GM12891 (cell line): ENCODE data around the gene SDCCAG8.

Experiments used
- DNase-seq: peaks from one replicate; pipeline ENCODE4 v3.0.0; 2011; ENCODE audit warnings: low spot score; ENCODE audit not compliant: insufficient read length
- FAIRE-seq: peaks from 2 replicates; lab custom pipeline; 2011; peaks lifted over from hg19 to GRCh38; lab: Jason Lieb, UNC
- PAX5 ChIP-seq: IDR thresholded peaks from 2 replicates; pipeline ENCODE4 v1.6.1; 2011; ENCODE audit warnings: low read length, moderate library complexity, mild to moderate bottlenecking; ENCODE audit not compliant: insufficient read depth, severe bottlenecking
- POLR2A ChIP-seq: IDR thresholded peaks from 2 replicates; pipeline ENCODE4 v1.6.1; 2011; ENCODE audit warnings: low read depth, low read length, control low read depth
- POLR2AphosphoS5 ChIP-seq: IDR thresholded peaks from 2 replicates; pipeline ENCODE4 v1.6.1; 2011; ENCODE audit warnings: low read depth, low read length, control low read depth
- POU2F2 ChIP-seq: IDR thresholded peaks from 2 replicates; pipeline ENCODE4 v1.6.1; 2011; ENCODE audit warnings: low read depth, mild to moderate bottlenecking, control low read depth, low read length, moderate library complexity
- SPI1 ChIP-seq: IDR thresholded peaks from 2 replicates; pipeline ENCODE4 v1.6.1; 2011; ENCODE audit warnings: low read depth, low read length, control low read depth
- TAF1 ChIP-seq: IDR thresholded peaks from 2 replicates; pipeline ENCODE4 v1.6.1; 2011; ENCODE audit warnings: low read depth, low read length, control low read depth

Gene SDCCAG8

DNA sequence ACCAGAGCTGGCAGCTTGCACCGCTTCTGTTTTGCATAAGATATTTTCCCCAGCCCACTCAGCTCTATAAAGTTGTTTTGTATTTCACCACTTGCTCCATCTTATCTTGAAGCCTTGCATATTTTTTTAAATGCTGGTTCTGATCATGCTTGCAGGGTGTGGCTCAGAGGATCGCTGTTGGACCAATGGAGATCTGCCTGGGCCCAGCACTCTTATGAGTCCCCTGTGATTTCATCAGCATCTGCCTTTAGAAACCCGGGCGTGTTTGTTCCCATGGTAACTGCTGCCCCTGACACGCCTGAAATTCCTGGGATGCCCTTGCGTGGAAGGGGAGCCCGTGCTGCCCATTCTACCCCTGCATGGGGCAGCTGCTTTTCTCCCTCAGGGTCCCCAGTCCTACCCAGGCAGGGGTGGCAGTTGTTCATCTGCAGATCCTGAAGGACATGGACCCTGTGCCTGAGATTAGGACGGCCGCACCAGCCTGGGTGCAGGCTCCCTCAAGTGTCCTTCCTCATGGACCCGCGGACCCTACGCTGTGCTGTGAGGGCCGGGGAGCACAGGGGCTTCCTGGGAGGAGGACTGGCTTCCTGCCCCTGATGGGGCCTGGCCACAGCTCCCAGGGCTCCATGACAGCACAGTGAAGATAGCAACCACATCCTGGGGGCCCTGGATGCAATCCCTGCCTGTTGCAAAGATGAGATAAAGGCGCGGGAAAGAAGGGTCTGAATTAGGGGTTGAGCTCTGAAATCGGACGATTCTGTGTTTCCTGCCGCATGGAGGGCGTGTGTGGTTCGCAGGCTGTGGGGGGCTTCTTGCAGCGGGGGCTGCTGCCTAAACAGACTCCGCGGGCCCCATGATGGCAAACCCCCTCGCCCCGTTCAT, 226.5 kb downstream of the SDCCAG8 start:
- no peak for TF ChIP-seq POU2F2
- no peak for DNase-seq
- no peak for FAIRE-seq

- no peak for FAIRE-seq
- TF ChIP-seq POU2F2 (no peak), SPI1 (no peak), PAX5 (no peak), TAF1 (no peak), POLR2A (no peak), POLR2AphosphoS5 (no peak)
Measured at GRCh38 chr1:243483071-243483771, 227.4 kb downstream of the SDCCAG8 start.

GRCh38 chr1:243483952-243484351, 228.1 kb downstream of the SDCCAG8 start:
- no peak for DNase-seq
- TF ChIP-seq SPI1, result no peak
- no peak for TF ChIP-seq POU2F2
- no peak for TF ChIP-seq TAF1
- no peak for TF ChIP-seq PAX5
- no peak for TF ChIP-seq POLR2A
- TF ChIP-seq POLR2AphosphoS5, result no peak
- FAIRE-seq, result peak; percentile 47

More at GRCh38 chr1:243483071-243483771, 227.4 kb downstream of the SDCCAG8 start:
- DNase-seq, result no peak

- FAIRE-seq (no peak), DNase-seq (no peak)
- TF ChIP-seq TAF1 (no peak), POLR2A (no peak), SPI1 (no peak), POU2F2 (no peak)
Measured at GRCh38 chr1:243487036-243487648, 231.3 kb downstream of the SDCCAG8 start.

DNA sequence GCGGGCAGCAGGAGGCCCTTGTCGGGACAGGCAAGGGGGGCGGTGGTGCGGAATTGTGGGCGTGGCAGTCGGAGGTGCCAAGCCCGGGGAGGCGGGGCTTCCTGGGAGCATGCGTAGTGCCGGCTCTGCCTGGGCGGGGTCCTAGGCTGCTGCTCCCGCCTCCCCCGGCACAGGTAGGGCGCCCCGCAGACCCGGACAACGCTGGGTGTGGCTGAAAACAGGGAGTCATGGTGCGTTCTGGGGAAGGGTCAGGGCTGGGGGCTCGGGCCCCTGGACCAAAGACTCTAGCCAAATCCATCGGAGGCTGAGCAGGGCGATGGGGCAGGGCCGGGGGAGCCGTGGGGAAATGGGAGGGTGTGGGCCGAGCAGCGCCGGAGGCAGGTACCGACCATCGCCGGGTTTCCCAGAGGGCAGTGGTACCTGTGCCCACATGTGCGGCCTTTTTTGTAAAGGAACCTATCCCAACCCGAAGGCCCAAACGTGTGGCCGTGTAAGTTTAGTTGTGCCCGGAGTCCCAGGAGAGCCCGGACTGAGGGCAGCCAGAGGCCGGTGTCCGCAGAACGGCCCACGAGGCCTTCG, 231.9 kb downstream of the SDCCAG8 start:
- TF ChIP-seq PAX5, result no peak
- TF ChIP-seq POLR2A, result no peak
- no peak for TF ChIP-seq SPI1
- TF ChIP-seq POLR2AphosphoS5, result no peak
- no peak for TF ChIP-seq POU2F2
- TF ChIP-seq TAF1, result no peak
- DNase-seq (no peak), FAIRE-seq (no peak)

GRCh38 chr1:243488459-243489157, 232.8 kb downstream of the SDCCAG8 start:
- TF ChIP-seq POLR2AphosphoS5, result no peak
- no peak for TF ChIP-seq PAX5
- no peak for TF ChIP-seq SPI1
- TF ChIP-seq TAF1, result no peak
- TF ChIP-seq POLR2A, result no peak
- TF ChIP-seq POU2F2, result no peak
- DNase-seq (no peak), FAIRE-seq (no peak)

DNA sequence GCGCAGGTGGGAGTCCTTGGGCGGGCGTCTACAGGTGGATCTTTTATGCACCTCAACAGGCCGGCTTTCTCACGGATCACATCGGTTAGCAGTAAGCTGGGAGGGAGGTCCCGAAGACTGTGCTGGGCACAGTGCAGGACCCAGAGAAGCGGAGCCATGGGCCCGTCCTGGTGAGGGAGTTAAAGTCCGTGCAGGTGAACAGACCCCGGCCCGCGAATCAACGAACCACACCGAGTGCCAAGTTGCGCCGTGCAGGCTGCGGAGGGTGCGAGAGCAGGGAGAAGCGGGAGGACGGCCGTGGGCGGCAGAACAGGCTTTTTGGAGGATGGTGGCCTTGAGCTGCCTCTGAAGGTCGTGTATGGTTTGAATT, 233.3 kb downstream of the SDCCAG8 start:
- FAIRE-seq (no peak), DNase-seq (no peak)
- TF ChIP-seq SPI1, result no peak

- FAIRE-seq, result no peak
Measured at GRCh38 chr1:243489681-243490546, 234.1 kb downstream of the SDCCAG8 start.

More at GRCh38 chr1:243489681-243490546, 234.1 kb downstream of the SDCCAG8 start:
- TF ChIP-seq TAF1 (no peak), POU2F2 (no peak), POLR2AphosphoS5 (no peak), SPI1 (no peak), PAX5 (no peak), POLR2A (no peak)
- DNase-seq, result no peak
